Mesodermal cell (in vitro differentiated cells): ENCODE data around the gene SLC25A44. TPM values are rescaled to one million over a fixed set of nuclear protein-coding genes. Genes with fewer than 3 reads are reported as not detected.
A peak's percentile ranks its signal among the peaks of the same experiment; 100 is the strongest.

Experiments
- H3K27ac ChIP-seq: 2 replicates; pipeline ENCODE4 v1.7.0; 2013; ENCODE audit warnings: mild to moderate bottlenecking, low read depth, low read length, moderate library complexity; ENCODE audit not compliant: severe bottlenecking
- H3K36me3 ChIP-seq: 2 replicates; pipeline ENCODE4 v1.7.1; 2013; ENCODE audit warnings: mild to moderate bottlenecking, low read length, moderate library complexity; ENCODE audit not compliant: control insufficient read depth, insufficient read depth
- H3K4me1 ChIP-seq: one replicate; pipeline ENCODE4 v1.7.1; 2013; ENCODE audit warnings: mild to moderate bottlenecking, low read length; ENCODE audit not compliant: insufficient read depth, control insufficient read depth, poor library complexity, severe bottlenecking
- H3K4me3 ChIP-seq: 2 replicates; pipeline ENCODE4 v1.7.0; 2013; ENCODE audit warnings: low read length, control low read depth, mild to moderate bottlenecking; ENCODE audit not compliant: insufficient read depth, poor library complexity, severe bottlenecking; ENCODE audit errors: extremely low read depth
- H3K9me3 ChIP-seq: 2 replicates; pipeline ENCODE4 v1.7.1; 2013; ENCODE audit warnings: mild to moderate bottlenecking, low read length, moderate library complexity; ENCODE audit not compliant: control insufficient read depth
- WGBS, 2 experiments: methylation state at CpG; one replicate each; pipeline ENCODE4 v1.1.5; 2013; ENCODE audit warnings: missing lambda C conversion rate in 2 of 2; ENCODE audit not compliant: insufficient coverage in 2 of 2; 5-methylcytosine and 5-hydroxymethylcytosine counted together
- polyA plus RNA-seq, 2 experiments: library from polyadenylated mRNA; stranded (reverse); fragments of 50-300 nt; gene quantifications; one replicate each; pipeline ENCODE4 v1.2.3, GENCODE V29; 2013

SLC25A44 gene, protein sequence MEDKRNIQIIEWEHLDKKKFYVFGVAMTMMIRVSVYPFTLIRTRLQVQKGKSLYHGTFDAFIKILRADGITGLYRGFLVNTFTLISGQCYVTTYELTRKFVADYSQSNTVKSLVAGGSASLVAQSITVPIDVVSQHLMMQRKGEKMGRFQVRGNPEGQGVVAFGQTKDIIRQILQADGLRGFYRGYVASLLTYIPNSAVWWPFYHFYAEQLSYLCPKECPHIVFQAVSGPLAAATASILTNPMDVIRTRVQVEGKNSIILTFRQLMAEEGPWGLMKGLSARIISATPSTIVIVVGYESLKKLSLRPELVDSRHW
- polyA plus RNA-seq (2013, experiment 1 of 2), result 17.8 TPM
- polyA plus RNA-seq (2013, experiment 2 of 2), result 14.6 TPM

- WGBS, 2 experiments, result 29 to 30% methylated on average over 59 of the region's 59 CpGs
- H3K27ac ChIP-seq, result peak within 1 kb of the TSS; percentile 45
- H3K4me3 ChIP-seq, result peak within 1 kb of the TSS; percentile 89
- peaks cover 6% of the 10 kb centered on the region for H3K4me1 ChIP-seq
- peaks cover 17% of the 10 kb centered on the region for H3K36me3 ChIP-seq
- peaks cover 6% of the 10 kb centered on the region for H3K9me3 ChIP-seq
These were observed at the start of gene SLC25A44 for GRCh38 chr1:156193488-156194299. SLC25A44 (plus strand) TSS chr1:156194104; CDS start chr1:156199848, 5,744 bp downstream.

DNA sequence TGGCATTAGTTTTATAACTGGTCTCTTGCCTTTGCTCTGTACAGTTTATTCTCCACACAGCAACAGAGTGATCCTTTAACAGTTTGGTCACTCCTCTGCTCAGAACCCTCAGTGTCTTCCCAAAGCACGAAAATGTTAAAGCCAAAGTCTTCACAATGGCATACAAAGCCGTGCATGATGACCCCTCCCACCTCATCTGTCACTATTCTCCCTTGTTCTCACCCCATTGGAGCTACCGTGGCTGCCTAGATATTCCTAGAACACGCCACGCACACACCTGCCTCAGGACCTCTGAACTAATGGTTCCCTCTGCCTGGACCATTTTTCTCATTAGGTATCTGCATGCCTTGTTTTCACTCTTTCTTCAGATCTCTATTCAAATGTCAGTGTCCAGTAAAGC is 49.2 kb upstream of the SLC25A44 start:
- Histone ChIP-seq H3K4me1 (peaks cover 19% of the 10 kb centered on the region), H3K27ac (no peak overlapping the region), H3K4me3 (no peak overlapping the region), H3K9me3 (no peaks in the 10 kb centered on the region), H3K36me3 (peaks cover 14% of the 10 kb centered on the region)
- WGBS, 2 experiments, result 84 to 86% methylated on average over 5 of the region's 5 CpGs

- H3K4me3 ChIP-seq, result no peak overlapping the region
- H3K36me3 ChIP-seq, result peaks cover 5% of the 10 kb centered on the region
- peaks cover 23% of the 10 kb centered on the region for H3K4me1 ChIP-seq
- H3K9me3 ChIP-seq, result no peaks in the 10 kb centered on the region
- 100% methylated on average over 1 to 2 of the region's 2 CpGs for WGBS, 2 experiments
- no peak overlapping the region for H3K27ac ChIP-seq
These were observed 48.3 kb upstream of the SLC25A44 start for GRCh38 chr1:156145650-156146019.

DNA sequence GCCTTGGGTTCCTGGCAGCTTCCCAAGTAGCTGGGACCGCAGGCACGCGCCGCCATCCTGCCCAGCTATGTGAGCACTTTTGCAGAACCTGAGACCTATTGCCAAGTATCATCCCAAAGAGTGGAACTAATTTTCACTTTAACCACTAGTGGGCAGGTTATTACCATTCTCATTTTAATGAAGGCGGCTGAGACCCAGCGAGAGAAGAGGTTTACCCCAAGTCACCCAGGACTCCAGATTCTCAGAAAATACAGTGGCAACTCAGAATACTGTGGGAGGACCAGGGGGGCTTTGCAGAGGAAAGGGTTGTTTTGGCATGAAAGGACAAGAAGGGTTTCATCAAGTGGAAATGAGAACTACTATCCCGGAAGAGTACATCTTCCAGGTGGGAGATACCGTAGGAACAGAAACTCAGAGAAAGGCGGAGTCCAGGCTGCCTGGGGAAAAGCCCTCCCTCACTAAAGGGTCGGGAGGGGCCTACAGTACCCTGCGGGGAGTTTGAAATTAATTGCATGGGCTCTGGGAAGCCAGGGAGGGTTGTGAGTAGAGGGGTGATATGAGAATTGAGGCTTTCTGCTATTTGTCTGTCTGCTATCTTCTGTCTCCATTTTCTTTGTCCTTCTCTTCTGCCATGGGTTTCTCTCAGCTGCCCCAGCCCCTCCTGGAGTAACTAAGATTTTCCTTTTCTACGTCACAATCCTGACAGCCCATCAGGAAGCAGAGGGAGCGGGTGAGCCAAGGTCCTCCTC is 47.7 kb upstream of the SLC25A44 start:
- Histone ChIP-seq H3K9me3 (no peaks in the 10 kb centered on the region), H3K27ac (no peak overlapping the region), H3K4me1 (peaks cover 23% of the 10 kb centered on the region), H3K36me3 (no peaks in the 10 kb centered on the region), H3K4me3 (no peak overlapping the region)
- WGBS, 2 experiments, result 41 to 47% methylated on average over 8 to 11 of the region's 13 CpGs

DNA sequence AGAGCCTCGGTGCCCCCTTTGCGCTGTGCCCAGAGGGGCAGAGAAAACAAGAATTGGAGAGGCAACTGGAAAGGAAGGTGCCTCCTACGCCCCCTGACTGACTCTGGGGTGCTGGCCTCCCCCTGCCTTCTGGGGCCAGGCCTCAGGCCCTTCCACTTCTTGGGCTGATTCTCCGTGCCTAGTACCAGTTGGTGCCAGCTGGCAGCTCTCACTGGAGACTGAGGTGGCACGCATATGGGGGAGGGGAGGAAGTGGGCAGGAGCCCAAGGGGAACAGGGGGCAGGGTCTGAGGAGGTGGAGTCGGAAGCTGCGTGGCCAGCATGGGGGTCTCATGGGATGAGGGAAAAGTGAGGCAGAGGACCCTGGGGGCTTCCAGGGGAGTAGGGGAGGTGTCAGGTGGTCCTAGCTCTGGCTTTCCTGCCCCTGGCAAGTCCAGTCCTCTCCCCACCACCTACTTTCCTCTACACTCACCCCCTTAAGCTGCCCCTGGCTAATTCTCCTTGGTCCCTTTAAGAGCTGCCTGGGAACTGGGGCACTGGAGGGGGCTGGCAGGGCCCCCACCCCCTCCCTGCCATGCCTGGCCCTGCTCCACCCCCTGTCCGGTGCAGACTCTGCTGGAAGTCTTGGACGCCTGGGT is 47.0 kb upstream of the SLC25A44 start:
- Histone ChIP-seq H3K36me3 (no peaks in the 10 kb centered on the region), H3K27ac (no peak overlapping the region), H3K4me1 (peaks cover 23% of the 10 kb centered on the region), H3K4me3 (no peak overlapping the region), H3K9me3 (no peaks in the 10 kb centered on the region)
- WGBS, 2 experiments, result 52 to 75% methylated on average over 5 to 6 of the region's 9 CpGs

DNA sequence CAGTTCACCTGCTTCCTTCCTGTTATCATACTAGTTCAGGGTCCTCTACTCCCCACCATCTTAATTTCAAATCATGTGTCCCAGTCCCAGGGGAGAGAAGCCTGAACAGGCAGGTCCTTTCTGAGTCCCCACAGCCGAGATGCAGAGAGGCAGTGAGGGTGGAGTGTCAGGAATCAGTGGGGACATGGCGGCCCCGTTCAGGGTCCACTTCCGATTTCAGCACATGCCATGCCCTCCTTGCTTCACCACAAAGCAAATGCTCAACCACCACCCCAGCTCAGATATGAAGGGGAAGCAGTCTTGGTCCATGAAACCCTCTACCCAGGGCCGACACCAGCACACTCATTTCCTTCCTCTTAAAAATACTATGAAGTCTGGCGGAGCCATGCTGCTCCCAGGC is 45.7 kb upstream of the SLC25A44 start:
- Histone ChIP-seq H3K4me3 (no peak overlapping the region), H3K4me1 (peaks cover 31% of the 10 kb centered on the region), H3K27ac (no peak overlapping the region), H3K9me3 (no peaks in the 10 kb centered on the region), H3K36me3 (no peaks in the 10 kb centered on the region)
- WGBS, 2 experiments, result 83 to 86% methylated on average over 4 of the region's 6 CpGs

DNA sequence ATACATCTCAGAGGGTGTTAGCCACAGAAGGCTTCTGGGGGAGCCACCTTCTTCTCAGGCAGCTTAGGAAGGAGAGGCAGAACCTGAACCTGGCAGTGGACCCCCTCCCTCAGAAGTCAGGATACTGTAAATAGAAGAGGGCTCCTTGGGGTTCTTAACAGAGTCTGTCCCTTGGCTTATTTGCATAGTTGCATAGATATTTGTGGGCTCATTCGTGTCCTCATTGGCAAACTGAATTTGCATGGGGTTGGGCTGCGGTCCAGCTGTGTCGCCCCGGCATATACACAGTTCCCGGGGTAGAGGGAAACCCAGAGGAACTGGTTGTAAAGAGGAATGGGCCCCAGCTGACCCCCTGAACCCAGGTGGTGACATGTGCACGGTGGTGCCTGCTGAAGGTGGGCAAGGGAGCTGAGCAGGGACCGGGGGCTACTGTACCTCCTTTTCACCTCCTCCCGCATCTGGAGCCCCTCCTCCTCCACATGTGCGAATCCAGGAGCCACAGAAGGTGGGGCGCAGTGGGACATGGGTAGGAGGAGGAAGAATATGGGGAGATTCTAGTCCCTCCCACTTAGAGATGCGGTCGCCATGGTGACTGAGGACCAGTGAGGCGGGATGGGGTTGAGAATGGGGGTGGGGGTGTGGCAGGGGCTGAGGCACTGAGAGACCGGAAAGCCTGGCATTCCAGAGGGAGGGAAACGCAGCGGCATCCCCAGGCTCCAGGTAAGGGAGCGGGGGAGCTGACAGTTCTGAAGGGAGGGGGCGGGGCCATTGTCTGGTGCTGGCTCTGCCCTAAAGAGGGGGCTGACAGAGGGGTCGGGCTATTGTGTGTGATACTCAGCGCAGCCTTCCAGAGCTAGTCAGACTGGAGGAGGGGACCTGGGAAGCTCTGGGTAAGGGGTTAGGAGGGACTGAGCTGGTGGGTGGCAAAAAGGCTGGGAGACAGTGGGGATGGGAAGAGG is 44.3 kb upstream of the SLC25A44 start:
- Histone ChIP-seq H3K27ac (no peak overlapping the region), H3K36me3 (no peaks in the 10 kb centered on the region), H3K4me3 (no peak overlapping the region), H3K4me1 (peaks cover 27% of the 10 kb centered on the region), H3K9me3 (no peaks in the 10 kb centered on the region)
- WGBS, 2 experiments, result 25 to 48% methylated on average over 8 to 14 of the region's 20 CpGs

- Histone ChIP-seq H3K9me3 (no peaks in the 10 kb centered on the region), H3K27ac (no peak overlapping the region), H3K36me3 (no peaks in the 10 kb centered on the region), H3K4me3 (no peak overlapping the region), H3K4me1 (peaks cover 29% of the 10 kb centered on the region)
- 29 to 40% methylated on average over 1 to 3 of the region's 10 CpGs for WGBS, 2 experiments
These were observed 43.4 kb upstream of the SLC25A44 start for GRCh38 chr1:156150333-156151011.

DNA sequence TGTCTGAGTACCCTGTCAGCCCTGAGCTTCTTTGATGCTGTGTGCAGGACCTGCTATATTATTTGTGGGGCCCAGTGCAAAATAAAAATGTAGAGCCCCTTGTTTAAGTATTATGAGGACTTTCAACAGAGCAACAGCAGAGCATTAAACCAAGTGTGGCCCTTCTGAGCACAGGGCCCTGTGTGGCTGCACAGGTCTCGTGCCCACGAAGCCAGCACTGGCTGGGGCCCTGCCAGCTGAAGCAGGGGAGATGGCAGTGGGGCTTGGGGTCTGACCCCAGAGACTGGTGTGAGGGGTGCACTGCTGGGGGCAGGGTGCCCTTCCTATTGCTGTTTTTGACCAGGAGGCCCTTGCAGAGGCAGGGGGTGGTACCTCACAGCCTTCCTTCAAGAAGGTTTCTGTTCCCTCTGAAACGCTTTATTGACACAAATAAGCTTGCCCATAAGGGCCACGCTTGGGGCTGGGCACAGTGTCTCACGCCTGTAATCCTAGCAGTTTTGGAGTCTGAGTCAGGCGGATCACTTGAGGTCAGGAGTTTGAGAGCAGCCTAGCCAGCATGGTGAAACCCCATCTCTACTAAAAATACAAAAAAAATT is 42.7 kb upstream of the SLC25A44 start:
- H3K4me1 ChIP-seq, result peaks cover 34% of the 10 kb centered on the region
- 75 to 81% methylated on average over 3 to 6 of the region's 6 CpGs for WGBS, 2 experiments
- no peaks in the 10 kb centered on the region for H3K36me3 ChIP-seq
- H3K27ac ChIP-seq, result no peak overlapping the region
- no peak overlapping the region for H3K4me3 ChIP-seq
- no peaks in the 10 kb centered on the region for H3K9me3 ChIP-seq
